Measurements from ENCODE around the gene KLF9.

- TF ChIP-seq CTCF (IDR thresholded peaks at IDR 0.05) (no peak), POLR2A (IDR thresholded peaks at IDR 0.05) (no peak)
Measured at GRCh38 chr9:70407081-70407503, 7.4 kb downstream of the KLF9 start.
